Loucy (cell line): ENCODE data around the gene TRAP1.

Experiments
- H2AFZ ChIP-seq: fragments of 200-600 bp; sonication (generic); 2 replicates; pipeline ENCODE4 v1.6.0; 2016; ENCODE audit warnings: antibody characterized with exemption, mild to moderate bottlenecking, low read length, moderate library complexity
- H3F3A ChIP-seq: fragments of 200-600 bp; 2 replicates; pipeline ENCODE4 v1.6.0; 2016; ENCODE audit warnings: antibody characterized with exemption, low read depth, mild to moderate bottlenecking
- H3K27me3 ChIP-seq: fragments of 200-600 bp; sonication (generic); 2 replicates; pipeline ENCODE4 v1.6.1; 2014; ENCODE audit warnings: low read length, mild to moderate bottlenecking; ENCODE audit not compliant: insufficient read depth, poor library complexity, severe bottlenecking
- H3K36me3 ChIP-seq: fragments of 200-600 bp; sonication (generic); 2 replicates; pipeline ENCODE4 v1.6.1; 2016; ENCODE audit warnings: low read length; ENCODE audit not compliant: insufficient read depth
- H3K4me1 ChIP-seq: fragments of 200-600 bp; sonication (generic); 2 replicates; pipeline ENCODE4 v1.5.1; 2014; ENCODE audit warnings: low read length, mild to moderate bottlenecking; ENCODE audit not compliant: insufficient read depth, poor library complexity, severe bottlenecking
- H3K4me2 ChIP-seq: fragments of 200-600 bp; sonication (generic); 2 replicates; pipeline ENCODE4 v1.6.0; 2014; ENCODE audit warnings: antibody characterized with exemption, low read length, low read depth, mild to moderate bottlenecking; ENCODE audit not compliant: poor library complexity, severe bottlenecking
- H3K4me3 ChIP-seq: fragments of 200-600 bp; sonication (generic); 2 replicates; pipeline ENCODE4 v1.5.1; 2014; ENCODE audit warnings: low read length, mild to moderate bottlenecking, mixed read lengths; ENCODE audit not compliant: poor library complexity, severe bottlenecking
- H3K79me2 ChIP-seq: fragments of 200-600 bp; sonication (generic); 2 replicates; pipeline ENCODE4 v1.6.1; 2014; ENCODE audit warnings: low read length; ENCODE audit not compliant: insufficient read depth
- H3K9ac ChIP-seq: fragments of 200-600 bp; sonication (generic); 2 replicates; pipeline ENCODE4 v1.6.0; 2014; ENCODE audit warnings: mild to moderate bottlenecking, low read depth, low read length, moderate library complexity; ENCODE audit not compliant: poor library complexity, severe bottlenecking
- H3K9me2 ChIP-seq: fragments of 200-600 bp; sonication (generic); replicated peaks from 2 replicates; pipeline ENCODE4 v1.6.1; 2016; ENCODE audit warnings: low read depth, low read length, mixed read lengths
- H3K9me3 ChIP-seq: fragments of 200-600 bp; sonication (generic); 2 replicates; pipeline ENCODE4 v1.6.1; 2014; ENCODE audit warnings: mild to moderate bottlenecking, antibody characterized with exemption, low read length, low read depth; ENCODE audit not compliant: insufficient read depth
- H4K20me1 ChIP-seq: fragments of 200-600 bp; sonication (generic); 2 replicates; pipeline ENCODE4 v1.6.0; 2014; ENCODE audit warnings: antibody characterized with exemption, low read length, mild to moderate bottlenecking; ENCODE audit not compliant: insufficient read depth, poor library complexity, severe bottlenecking
- CTCF ChIP-seq: fragments of 200-600 bp; sonication (generic); conservative IDR thresholded peaks from 2 replicates; pipeline ENCODE4 v1.5.1; 2014; ENCODE audit warnings: mild to moderate bottlenecking, antibody characterized with exemption, low read length
- EZH2phosphoT487 ChIP-seq: fragments of 200-600 bp; IDR thresholded peaks from 2 replicates; pipeline ENCODE4 v1.6.1; 2018; ENCODE audit warnings: antibody characterized with exemption, mild to moderate bottlenecking, moderate library complexity, borderline replicate concordance

The TRAP1 gene

GRCh38 chr16:3696425-3697218 lies 20.7 kb downstream of the TRAP1 start:
- TF ChIP-seq EZH2phosphoT487, result no peak
- TF ChIP-seq CTCF, result no peak
- H2AFZ ChIP-seq, result no peak overlapping the region
- no peak overlapping the region for H3K4me3 ChIP-seq
- H3K4me1 ChIP-seq, result no peaks in the 10 kb centered on the region
- H3K9me2 ChIP-seq, result no peaks in the 10 kb centered on the region
- H4K20me1 ChIP-seq, result peaks cover 3% of the 10 kb centered on the region
- no peaks in the 10 kb centered on the region for H3K9me3 ChIP-seq
- H3K4me2 ChIP-seq, result no peak overlapping the region
- no peaks in the 10 kb centered on the region for H3F3A ChIP-seq
- no peak overlapping the region for H3K9ac ChIP-seq
- no peaks in the 10 kb centered on the region for H3K79me2 ChIP-seq
- peaks cover 37% of the 10 kb centered on the region for H3K27me3 ChIP-seq
- H3K36me3 ChIP-seq, result no peaks in the 10 kb centered on the region

- Histone ChIP-seq H3K79me2 (no peaks in the 10 kb centered on the region), H4K20me1 (peaks cover 2% of the 10 kb centered on the region)
These were observed 21.5 kb downstream of the TRAP1 start for GRCh38 chr16:3695610-3696369.

GRCh38 chr16:3694051-3694450 lies 23.3 kb downstream of the TRAP1 start:
- no peaks in the 10 kb centered on the region for H3K4me1 ChIP-seq
- H3K36me3 ChIP-seq, result no peaks in the 10 kb centered on the region
- H3K9ac ChIP-seq, result no peak overlapping the region
- H2AFZ ChIP-seq, result no peak overlapping the region
- H3K27me3 ChIP-seq, result peaks cover 28% of the 10 kb centered on the region
- H3K9me2 ChIP-seq, result no peaks in the 10 kb centered on the region
- H3K4me3 ChIP-seq, result no peak overlapping the region
- TF ChIP-seq EZH2phosphoT487, result no peak
- no peak for TF ChIP-seq CTCF
- no peaks in the 10 kb centered on the region for H3K79me2 ChIP-seq
- H3K4me2 ChIP-seq, result no peak overlapping the region
- H3K9me3 ChIP-seq, result no peaks in the 10 kb centered on the region
- no peaks in the 10 kb centered on the region for H3F3A ChIP-seq
- H4K20me1 ChIP-seq, result no peaks in the 10 kb centered on the region

More at GRCh38 chr16:3695610-3696369, 21.5 kb downstream of the TRAP1 start:
- Histone ChIP-seq H3K4me2 (no peak overlapping the region), H3K9me3 (no peaks in the 10 kb centered on the region), H3K27me3 (peaks cover 32% of the 10 kb centered on the region), H3K4me1 (no peaks in the 10 kb centered on the region), H3K4me3 (no peak overlapping the region), H3K9me2 (no peaks in the 10 kb centered on the region), H3K36me3 (no peaks in the 10 kb centered on the region), H3F3A (no peaks in the 10 kb centered on the region), H3K9ac (no peak overlapping the region), H2AFZ (no peak overlapping the region)
- no peak for TF ChIP-seq EZH2phosphoT487
- no peak for TF ChIP-seq CTCF
